Liver (tissue), 9 donors: Measurements from ENCODE around the gene HSD17B1. TPM values are rescaled to one million over a fixed set of nuclear protein-coding genes. Genes with fewer than 3 reads are reported as not detected.

ENCODE experiments used
- DNase-seq: peaks from one replicate; pipeline ENCODE4 v3.0.0-alpha.2; 2017; ENCODE audit warnings: low spot score
- H3K27ac ChIP-seq, 2 donors: one replicate each; pipeline ENCODE4 v1.7.0; 2013; ENCODE audit warnings: inconsistent platforms in 2 of 2, low read length in 2 of 2, control low read depth in 1 of 2, low read depth in 1 of 2, mild to moderate bottlenecking in 1 of 2
- H3K27me3 ChIP-seq, 4 donors: one replicate each; pipeline versions ENCODE4 v1.6.1 to v1.7.0; 2013; ENCODE audit warnings: low read length in 3 of 4, inconsistent platforms in 1 of 4, mild to moderate bottlenecking in 1 of 4, moderate library complexity in 1 of 4; ENCODE audit not compliant: control insufficient read depth in 4 of 4, insufficient read depth in 4 of 4
- H3K36me3 ChIP-seq, 4 donors: one replicate each; pipeline versions ENCODE4 v1.6.1 to v1.7.0; 2013; ENCODE audit warnings: low read length in 3 of 4, mild to moderate bottlenecking in 3 of 4, low read depth in 1 of 4, moderate library complexity in 1 of 4; ENCODE audit not compliant: control insufficient read depth in 4 of 4, insufficient read depth in 3 of 4
- H3K4me1 ChIP-seq, 4 donors: one replicate each; pipeline versions ENCODE4 v1.6.1 to v1.7.0; 2013; ENCODE audit warnings: low read length in 3 of 4, mild to moderate bottlenecking in 3 of 4, moderate library complexity in 1 of 4; ENCODE audit not compliant: control insufficient read depth in 4 of 4, insufficient read depth in 4 of 4
- H3K4me3 ChIP-seq, 3 donors: one replicate each; pipeline versions ENCODE4 v1.6.1 to v1.7.0; 2013; ENCODE audit warnings: low read length in 3 of 3, control low read depth in 1 of 3, low read depth in 1 of 3, mild to moderate bottlenecking in 1 of 3
- H3K9ac ChIP-seq, 2 donors: one replicate each; pipeline ENCODE4 v1.7.0; 2013; ENCODE audit warnings: low read length in 2 of 2, mild to moderate bottlenecking in 2 of 2, moderate library complexity in 2 of 2, control low read depth in 1 of 2, low read depth in 1 of 2
- H3K9me3 ChIP-seq, 4 donors: one replicate each; pipeline versions ENCODE4 v1.6.1 to v1.7.0; 2013; ENCODE audit warnings: low read length in 3 of 4; ENCODE audit not compliant: control insufficient read depth in 4 of 4
- EGR1 ChIP-seq, 2 donors: IDR thresholded peaks; 2 replicates each; pipeline ENCODE4 v1.6.1; 2016 to 2018; ENCODE audit warnings: antibody characterized with exemption in 2 of 2, low read depth in 2 of 2
- FOXA2 ChIP-seq: IDR thresholded peaks from 2 replicates; pipeline ENCODE4 v1.6.1; 2016; ENCODE audit warnings: antibody characterized with exemption
- GABPA ChIP-seq, 2 donors: IDR thresholded peaks in 1 of 2; conservative IDR thresholded peaks in 1 of 2; 2 replicates each; pipeline ENCODE4 v1.6.1; 2016; ENCODE audit warnings: antibody characterized with exemption in 2 of 2, mild to moderate bottlenecking in 1 of 2, moderate library complexity in 1 of 2
- HNF4A ChIP-seq, 2 donors: conservative IDR thresholded peaks; 2 replicates each; pipeline ENCODE4 v1.6.1; 2016; ENCODE audit warnings: antibody characterized with exemption in 2 of 2, mild to moderate bottlenecking in 2 of 2
- HNF4G ChIP-seq: IDR thresholded peaks from 2 replicates; pipeline ENCODE4 v1.6.1; 2016; ENCODE audit warnings: antibody characterized with exemption
- NR2F2 ChIP-seq: IDR thresholded peaks from 2 replicates; pipeline ENCODE4 v1.6.1; 2016; ENCODE audit warnings: antibody characterized with exemption
- RAD21 ChIP-seq, 2 donors: IDR thresholded peaks; 2 replicates each; pipeline ENCODE4 v1.6.1; 2016; ENCODE audit warnings: antibody characterized with exemption in 2 of 2, mild to moderate bottlenecking in 2 of 2
- RXRA ChIP-seq, 2 donors: IDR thresholded peaks; 2 replicates each; pipeline ENCODE4 v1.6.1; 2017 to 2018; ENCODE audit warnings: antibody characterized with exemption in 2 of 2, mild to moderate bottlenecking in 1 of 2
- SP1 ChIP-seq: IDR thresholded peaks from 2 replicates; pipeline ENCODE4 v1.6.1; 2018; ENCODE audit warnings: antibody characterized with exemption, mild to moderate bottlenecking
- YY1 ChIP-seq: IDR thresholded peaks from 2 replicates; pipeline ENCODE4 v1.6.1; 2016; ENCODE audit warnings: antibody characterized with exemption, mild to moderate bottlenecking
- WGBS: extraction: QIAGEN DNeasy Blood & Tissue Kit; methylation state at CpG from one replicate; pipeline ENCODE4 v1.1.7; 2013; 5-methylcytosine and 5-hydroxymethylcytosine counted together
- polyA plus RNA-seq, 2 donors: library from polyadenylated mRNA; stranded (reverse) in 1 of 2; unstranded in 1 of 2; fragments of 200-250 nt in 1 of 2; fragments of >200 nt in 1 of 2; fragmentation: Nextera tagmentation in 1 of 2; extraction: Ambion mirVana in 1 of 2; gene quantifications; one replicate each; pipeline versions ENCODE4 v1.2.1 to v1.2.3, GENCODE V29; 2013 to 2015
- total RNA-seq, 2 donors: library from RNA; depleted of rRNA; stranded (reverse); fragments of >200 nt; gene quantifications; one replicate each; pipeline ENCODE4 v1.2.3, GENCODE V29; 2014
- TF ChIP-seq, protein P1 (sequence below): fragments of 150-350 bp; IDR thresholded peaks from 2 replicates; pipeline ENCODE4 v1.5.1; 2017; ENCODE audit warnings: improper control_type of control experiment, low read depth, low read length; ENCODE audit not compliant: missing input control
- TF ChIP-seq, protein P2 (sequence below): IDR thresholded peaks from 2 replicates; pipeline ENCODE4 v1.6.1; 2016; ENCODE audit warnings: antibody characterized with exemption
- TF ChIP-seq, protein P3 (sequence below): IDR thresholded peaks from 2 replicates; pipeline ENCODE4 v1.6.1; 2016; ENCODE audit warnings: antibody characterized with exemption
- donor health status: healthy.
- donor health status: healthy.
- donor health status: healthy.
- donor health status: healthy.
- donor health status: healthy.

Gene HSD17B1
- total and polyA plus RNA-seq, 4 donors = 0.67 to 1.8 (median 1.0) TPM

DNA sequence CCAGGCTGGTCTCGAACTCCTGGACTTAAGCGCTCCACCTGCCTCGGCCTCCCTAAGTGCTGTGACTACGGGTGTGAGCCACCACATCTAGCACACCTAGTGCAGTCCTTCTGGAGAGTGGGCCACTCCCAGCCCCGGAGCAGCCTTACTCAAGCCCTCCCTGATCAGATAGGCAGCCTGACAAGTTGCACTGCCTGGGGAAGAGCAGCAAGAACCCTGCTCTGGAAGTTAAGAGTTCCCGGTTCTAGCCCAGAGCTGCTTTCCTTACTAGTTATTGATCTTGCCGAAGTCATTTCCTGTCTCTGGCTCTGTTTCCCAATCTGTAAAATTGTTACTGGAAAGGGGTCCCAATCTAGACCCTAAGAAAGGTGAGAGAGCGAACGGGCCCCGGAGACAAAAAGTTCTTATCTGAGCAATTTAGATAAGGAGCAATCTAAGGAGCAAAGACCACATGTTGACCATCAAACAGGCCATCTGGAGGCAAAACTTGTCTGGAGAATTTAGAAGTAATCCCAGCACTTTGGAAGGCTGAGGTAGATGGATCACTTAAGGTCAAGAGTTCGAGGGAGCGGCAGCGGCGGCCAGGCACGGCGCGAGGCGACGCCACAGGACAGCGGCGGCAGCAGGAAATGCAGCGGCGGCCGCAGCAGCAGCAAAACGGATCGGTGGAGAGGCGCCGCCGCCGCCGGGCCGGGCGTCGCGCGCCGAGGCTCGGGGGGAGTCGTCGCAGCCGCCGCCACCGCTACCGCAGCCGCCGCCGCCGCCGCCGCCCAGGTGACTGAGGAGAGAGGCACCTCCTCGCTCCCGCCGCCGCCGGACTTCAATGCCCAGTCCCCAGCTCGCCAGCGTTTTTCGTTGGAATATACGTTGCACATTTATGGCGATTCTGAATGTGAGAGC lies 21.0 kb upstream of the HSD17B1 start:
- 11% methylated on average over 60 of the region's 60 CpGs for WGBS
- Histone ChIP-seq H3K27me3 (no peaks in the 10 kb centered on the region), H3K9ac (peak overlapping the region in 1 of 2 donors; percentile 75), H3K36me3 (no peaks in the 10 kb centered on the region), H3K27ac (peak overlapping the region; percentile 80 to 89), H3K4me1 (peaks cover 23 to 57% (median 44%) of the 10 kb centered on the region in 4 donors), H3K4me3 (peak overlapping the region; percentile 11 to 55 (median 55)), H3K9me3 (no peaks in the 10 kb centered on the region)
- TF ChIP-seq NR2F2 (peak; percentile 49), SP1 (peak; percentile 46), RAD21 (IDR thresholded peaks at IDR 0.05) (peak; percentile 12 to 46), RXRA (IDR thresholded peaks at IDR 0.05) (peak; percentile 34 to 58), FOXA2 (no peak), GABPA (IDR thresholded peaks at IDR 0.05 in 1 of 2, conservative IDR thresholded peaks at IDR 0.05 in 1 of 2) (no peak)
- TF ChIP-seq, protein P1, sequence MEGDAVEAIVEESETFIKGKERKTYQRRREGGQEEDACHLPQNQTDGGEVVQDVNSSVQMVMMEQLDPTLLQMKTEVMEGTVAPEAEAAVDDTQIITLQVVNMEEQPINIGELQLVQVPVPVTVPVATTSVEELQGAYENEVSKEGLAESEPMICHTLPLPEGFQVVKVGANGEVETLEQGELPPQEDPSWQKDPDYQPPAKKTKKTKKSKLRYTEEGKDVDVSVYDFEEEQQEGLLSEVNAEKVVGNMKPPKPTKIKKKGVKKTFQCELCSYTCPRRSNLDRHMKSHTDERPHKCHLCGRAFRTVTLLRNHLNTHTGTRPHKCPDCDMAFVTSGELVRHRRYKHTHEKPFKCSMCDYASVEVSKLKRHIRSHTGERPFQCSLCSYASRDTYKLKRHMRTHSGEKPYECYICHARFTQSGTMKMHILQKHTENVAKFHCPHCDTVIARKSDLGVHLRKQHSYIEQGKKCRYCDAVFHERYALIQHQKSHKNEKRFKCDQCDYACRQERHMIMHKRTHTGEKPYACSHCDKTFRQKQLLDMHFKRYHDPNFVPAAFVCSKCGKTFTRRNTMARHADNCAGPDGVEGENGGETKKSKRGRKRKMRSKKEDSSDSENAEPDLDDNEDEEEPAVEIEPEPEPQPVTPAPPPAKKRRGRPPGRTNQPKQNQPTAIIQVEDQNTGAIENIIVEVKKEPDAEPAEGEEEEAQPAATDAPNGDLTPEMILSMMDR = peak; percentile 48
- peak; percentile 63 for DNase-seq

DNA sequence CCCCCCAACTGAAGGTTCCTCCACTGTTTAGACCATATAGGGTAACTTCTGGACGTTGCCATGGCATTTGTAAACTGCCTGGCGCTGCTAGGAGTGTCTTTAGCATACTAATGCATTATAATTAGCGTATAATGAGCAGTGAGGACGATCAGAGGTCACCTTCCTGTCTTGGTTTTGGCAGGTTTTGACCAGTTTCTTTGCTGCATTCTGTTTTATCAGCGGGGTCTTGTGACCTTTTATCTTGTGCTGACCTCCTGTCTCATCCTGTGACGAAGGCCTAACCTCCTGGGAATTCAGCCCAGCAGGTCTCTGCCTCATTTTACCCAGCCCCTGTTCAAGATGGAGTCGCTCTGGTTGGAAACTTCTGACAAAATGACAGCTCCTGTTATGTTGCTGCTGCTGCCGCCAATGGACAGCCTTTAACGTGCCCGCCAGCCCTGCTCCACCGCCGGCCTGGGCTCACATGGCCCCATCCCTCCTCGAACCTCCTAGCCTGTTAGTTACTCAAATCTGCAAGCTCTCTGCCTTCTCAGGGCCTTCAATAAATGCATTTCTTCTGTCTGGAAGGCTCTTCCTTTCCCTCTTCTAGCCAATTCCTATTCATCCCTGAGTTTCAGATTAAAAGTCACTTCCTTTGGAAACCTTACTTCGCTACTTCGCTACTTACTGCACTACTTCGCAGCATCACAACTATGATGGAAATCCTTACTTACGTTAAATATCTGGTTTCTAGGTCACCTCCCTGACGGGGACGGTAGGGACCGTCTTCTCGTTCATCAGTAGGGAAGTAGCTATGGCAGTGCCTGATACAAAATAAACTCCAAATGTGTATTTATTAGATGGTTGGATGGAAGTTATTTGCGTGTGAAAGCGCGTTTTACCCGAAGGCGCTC lies 17.3 kb upstream of the HSD17B1 start:
- 38% methylated on average over 26 of the region's 26 CpGs for WGBS
- H3K27me3 ChIP-seq = no peaks in the 10 kb centered on the region
- no peaks in the 10 kb centered on the region for H3K9me3 ChIP-seq
- peak overlapping the region; percentile 91 to 96 for H3K27ac ChIP-seq
- DNase-seq = no peak
- TF ChIP-seq SP1 = peak; percentile 21
- TF ChIP-seq, protein P1 = no peak
- H3K4me1 ChIP-seq = peaks cover 13 to 44% (median 34%) of the 10 kb centered on the region in 4 donors
- H3K4me3 ChIP-seq = peak overlapping the region; percentile 59 to 80 (median 70)
- peak overlapping the region; percentile 72 to 96 for H3K9ac ChIP-seq
- H3K36me3 ChIP-seq = peaks cover 0 to 8% (median 6%) of the 10 kb centered on the region in 4 donors

DNA sequence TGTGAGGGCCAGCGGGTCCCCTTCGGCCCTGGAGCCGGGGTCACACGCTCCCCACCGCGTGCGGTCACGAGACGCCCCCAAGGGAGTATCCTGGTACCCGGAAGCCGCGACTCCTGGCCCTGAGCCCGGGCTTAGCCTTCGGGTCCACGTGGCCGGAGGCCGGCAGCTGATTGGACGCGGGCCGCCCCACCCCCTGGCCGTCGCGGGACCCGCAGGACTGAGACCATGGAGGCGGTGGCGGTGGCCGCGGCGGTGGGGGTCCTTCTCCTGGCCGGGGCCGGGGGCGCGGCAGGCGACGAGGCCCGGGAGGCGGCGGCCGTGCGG lies 16.7 kb upstream of the HSD17B1 start, which contains the start of gene NAGLU:
Gene NAGLU, plus strand, starts transcription at position 194 of the 324 bp plus-strand sequence. Its CDS starts 32 bp downstream, at position 226.
- no peaks in the 10 kb centered on the region for H3K27me3 ChIP-seq
- under 1% methylated on average over 40 of the region's 40 CpGs for WGBS

More for the DNA sequence above, 16.7 kb upstream of the HSD17B1 start, which contains the start of gene NAGLU:
- H3K36me3 ChIP-seq = peaks cover 0 to 13% (median 6%) of the 10 kb centered on the region in 4 donors
- no peaks in the 10 kb centered on the region for H3K9me3 ChIP-seq
- DNase-seq = peak; percentile 96
- peak within 1 kb of the TSS; percentile 72 to 96 for H3K9ac ChIP-seq
- TF ChIP-seq HNF4G = no peak
- peak; percentile 3 for TF ChIP-seq SP1
- TF ChIP-seq HNF4A (conservative IDR thresholded peaks at IDR 0.05) = peak in 1 of 2 donors; percentile 15
- TF ChIP-seq, protein P2, sequence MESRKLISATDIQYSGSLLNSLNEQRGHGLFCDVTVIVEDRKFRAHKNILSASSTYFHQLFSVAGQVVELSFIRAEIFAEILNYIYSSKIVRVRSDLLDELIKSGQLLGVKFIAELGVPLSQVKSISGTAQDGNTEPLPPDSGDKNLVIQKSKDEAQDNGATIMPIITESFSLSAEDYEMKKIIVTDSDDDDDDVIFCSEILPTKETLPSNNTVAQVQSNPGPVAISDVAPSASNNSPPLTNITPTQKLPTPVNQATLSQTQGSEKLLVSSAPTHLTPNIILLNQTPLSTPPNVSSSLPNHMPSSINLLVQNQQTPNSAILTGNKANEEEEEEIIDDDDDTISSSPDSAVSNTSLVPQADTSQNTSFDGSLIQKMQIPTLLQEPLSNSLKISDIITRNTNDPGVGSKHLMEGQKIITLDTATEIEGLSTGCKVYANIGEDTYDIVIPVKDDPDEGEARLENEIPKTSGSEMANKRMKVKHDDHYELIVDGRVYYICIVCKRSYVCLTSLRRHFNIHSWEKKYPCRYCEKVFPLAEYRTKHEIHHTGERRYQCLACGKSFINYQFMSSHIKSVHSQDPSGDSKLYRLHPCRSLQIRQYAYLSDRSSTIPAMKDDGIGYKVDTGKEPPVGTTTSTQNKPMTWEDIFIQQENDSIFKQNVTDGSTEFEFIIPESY = peak; percentile 22
- TF ChIP-seq EGR1 (IDR thresholded peaks at IDR 0.05; ENCODE audit: low read depth in 2 of 2) = no peak
- TF ChIP-seq, protein P3, sequence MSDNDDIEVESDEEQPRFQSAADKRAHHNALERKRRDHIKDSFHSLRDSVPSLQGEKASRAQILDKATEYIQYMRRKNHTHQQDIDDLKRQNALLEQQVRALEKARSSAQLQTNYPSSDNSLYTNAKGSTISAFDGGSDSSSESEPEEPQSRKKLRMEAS = peak; percentile 64
- peak; percentile 27 for TF ChIP-seq YY1
- TF ChIP-seq RXRA (IDR thresholded peaks at IDR 0.05) = peak; percentile 46 to 62
- TF ChIP-seq NR2F2 = peak; percentile 56
- peaks cover 15 to 37% (median 28%) of the 10 kb centered on the region in 4 donors for H3K4me1 ChIP-seq
- peak within 1 kb of the TSS; percentile 59 to 81 (median 80) for H3K4me3 ChIP-seq
- H3K27ac ChIP-seq = peak within 1 kb of the TSS; percentile 91 to 96
